ENCODE data around the gene LAD1.

DNA sequence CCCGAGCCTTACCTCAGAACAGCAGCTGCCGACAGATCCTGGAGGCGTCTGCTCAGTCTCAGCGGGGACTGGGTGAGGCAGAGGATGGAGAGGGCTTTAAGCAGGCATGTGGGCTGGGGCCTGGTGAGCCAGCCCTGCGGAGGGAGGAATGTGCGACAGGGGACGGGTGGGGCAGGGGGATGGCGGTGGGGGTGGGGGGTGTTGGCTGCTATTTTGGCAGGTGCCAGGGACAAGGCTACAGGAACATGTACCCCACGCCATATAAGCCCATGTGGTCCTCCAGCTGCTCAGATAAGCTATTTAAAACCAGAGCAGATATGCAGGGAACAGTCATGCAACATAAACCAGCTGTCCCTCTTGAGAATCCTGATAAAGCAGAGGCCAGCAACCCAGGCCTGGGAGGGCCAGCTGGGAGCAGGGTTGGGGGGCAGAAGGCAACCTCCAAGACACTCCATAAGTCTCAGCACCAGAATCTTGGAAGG lies 21.5 kb downstream of the LAD1 start, which contains the start of gene TNNT2:
- TF ChIP-seq POLR2A (IDR thresholded peaks at IDR 0.05; ENCODE audit: low read length) (no peak), GATA1 (IDR thresholded peaks at IDR 0.05; ENCODE audit: low read depth, low read length) (no peak)
